Measurements from ENCODE around the gene LY6G6D. TPM values are rescaled to one million over a fixed set of nuclear protein-coding genes. Genes with fewer than 3 reads are reported as not detected.

LY6G6D gene
- total and polyA plus RNA-seq, 2 of the 13 experiments (the other 11 are each of a cell fraction or from before 2014, with no cell fraction given): not detected

DNA sequence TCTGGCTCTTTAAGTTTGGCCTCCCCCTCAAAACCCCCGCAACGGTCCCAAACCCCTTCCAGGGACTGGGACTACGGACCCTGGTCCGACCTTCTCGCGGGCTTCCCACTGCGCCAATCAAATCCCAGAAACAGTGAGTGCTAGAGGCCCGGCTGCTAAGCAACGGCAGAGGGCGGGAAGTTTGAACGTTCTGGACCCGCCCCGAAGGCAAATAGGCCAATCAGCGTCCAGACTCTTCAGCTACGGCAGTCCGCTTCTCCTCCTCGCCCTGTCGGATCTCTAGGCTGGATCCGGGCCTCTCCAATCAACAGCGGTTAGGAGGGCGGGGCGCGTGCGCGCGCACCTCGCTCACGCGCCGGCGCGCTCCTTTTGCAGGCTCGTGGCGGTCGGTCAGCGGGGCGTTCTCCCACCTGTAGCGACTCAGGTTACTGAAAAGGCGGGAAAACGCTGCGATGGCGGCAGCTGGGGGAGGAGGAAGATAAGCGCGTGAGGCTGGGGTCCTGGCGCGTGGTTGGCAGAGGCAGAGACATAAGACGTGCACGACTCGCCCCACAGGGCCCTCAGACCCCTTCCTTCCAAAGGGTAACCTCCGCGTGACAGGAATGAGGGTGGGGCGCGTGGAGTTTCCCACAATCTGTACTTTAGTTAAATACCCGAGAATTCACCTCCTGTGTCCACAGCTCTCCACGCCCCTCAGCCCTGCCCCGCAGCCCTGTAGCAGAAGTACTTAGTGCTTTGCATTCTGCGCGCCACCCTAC is 24.7 kb downstream of the LY6G6D start, which contains the start of gene MSH5 (continued):
- TF ChIP-seq UBTF (CRISPR knock-in tag; IDR thresholded peaks at IDR 0.05) (no peak; the same call in 1 of the 2 replicates), ZKSCAN5 (CRISPR knock-in tag; IDR thresholded peaks at IDR 0.05) (no peak; the same call in 1 of the 2 replicates), ZSCAN5A (CRISPR knock-in tag; IDR thresholded peaks at IDR 0.05; ENCODE audit: borderline replicate concordance) (peak; percentile 98), HMGXB3 (CRISPR knock-in tag; IDR thresholded peaks at IDR 0.05; ENCODE audit: borderline replicate concordance) (peak; percentile 98), ZNF460 (CRISPR knock-in tag; IDR thresholded peaks at IDR 0.05; ENCODE audit: borderline replicate concordance) (peak; percentile 53; the same call in 1 of the 2 replicates), DBP (CRISPR knock-in tag; IDR thresholded peaks at IDR 0.05; ENCODE audit: not compliant biosample characterization) (peak; percentile 94), SKI (IDR thresholded peaks at IDR 0.05; ENCODE audit: partially characterized antibody) (peak; percentile 9), CBX5 (CRISPR knock-in tag; IDR thresholded peaks at IDR 0.05; ENCODE audit: borderline replicate concordance) (no peak; the same call in 1 of the 2 replicates), RORA (CRISPR knock-in tag; IDR thresholded peaks at IDR 0.05) (no peak), YEATS2 (CRISPR knock-in tag; IDR thresholded peaks at IDR 0.05; ENCODE audit: borderline replicate concordance) (peak; percentile 88), ZFP36 (IDR thresholded peaks at IDR 0.05; ENCODE audit: borderline replicate concordance, low read depth, low read length, partially characterized antibody) (no peak), TBP (CRISPR knock-in tag; IDR thresholded peaks at IDR 0.05) (no peak), ZSCAN29 (CRISPR knock-in tag; conservative IDR thresholded peaks at IDR 0.05) (0 out of 2 replicates have a peak, but pooled peaks have one; percentile 42), ZNF263 (CRISPR knock-in tag; IDR thresholded peaks at IDR 0.05) (peak; percentile 77; the same call in 1 of the 2 replicates), ZBTB25 (CRISPR knock-in tag; IDR thresholded peaks at IDR 0.05) (peak; percentile 77), PHF20 (CRISPR knock-in tag; IDR thresholded peaks at IDR 0.05) (peak; percentile 39; the same call in 1 of the 2 replicates), ZFY (CRISPR knock-in tag; IDR thresholded peaks at IDR 0.05) (peak; percentile 73), ZMYM4 (CRISPR knock-in tag; IDR thresholded peaks at IDR 0.05) (peak; percentile 96), JUN (CRISPR knock-in tag; IDR thresholded peaks at IDR 0.05) (peak; percentile 85)

Measured in HepG2 (cell line).